Neuronal stem cell (in vitro differentiated cells): ENCODE data around the gene HCFC2.

Experiments
- DNase-seq: peaks from one replicate; pipeline ENCODE4 v3.0.0-alpha.2; 2013; ENCODE audit warnings: low spot score
- H2AFZ ChIP-seq: one replicate; pipeline ENCODE4 v1.6.1; 2013; ENCODE audit warnings: mild to moderate bottlenecking, low read length, inconsistent platforms
- H2AK5ac ChIP-seq: 2 replicates; pipeline ENCODE4 v1.6.1; 2013; ENCODE audit warnings: low read depth, mild to moderate bottlenecking, inconsistent platforms, low read length, moderate library complexity, mixed read lengths
- H2BK120ac ChIP-seq: 2 replicates; pipeline ENCODE4 v1.6.1; 2013; ENCODE audit warnings: low read depth, mild to moderate bottlenecking, inconsistent platforms, low read length, moderate library complexity, mixed read lengths
- H2BK12ac ChIP-seq: one replicate; pipeline ENCODE4 v1.6.1; 2013; ENCODE audit warnings: low read length, inconsistent platforms
- H2BK15ac ChIP-seq: 2 replicates; pipeline ENCODE4 v1.6.1; 2013; ENCODE audit warnings: mild to moderate bottlenecking, low read length, inconsistent platforms, mixed read lengths
- H2BK5ac ChIP-seq: one replicate; pipeline ENCODE4 v1.6.1; 2013; ENCODE audit warnings: inconsistent platforms, mild to moderate bottlenecking, low read length, moderate library complexity
- H3K14ac ChIP-seq: one replicate; pipeline ENCODE4 v1.6.1; 2013; ENCODE audit warnings: low read length, inconsistent platforms
- H3K18ac ChIP-seq: 2 replicates; pipeline ENCODE4 v1.6.1; 2013; ENCODE audit warnings: low read length, inconsistent platforms
- H3K23ac ChIP-seq: 2 replicates; pipeline ENCODE4 v1.6.1; 2013; ENCODE audit warnings: low read depth, mild to moderate bottlenecking, mixed read lengths, low read length, inconsistent platforms; ENCODE audit not compliant: poor library complexity
- H3K27ac ChIP-seq: replicated peaks from 3 replicates; pipeline ENCODE4 v1.5.1; 2013; ENCODE audit warnings: low read length, inconsistent platforms
- H3K27me3 ChIP-seq, 3 experiments: 2 replicates each; pipeline ENCODE4 v1.6.1; 2013; ENCODE audit warnings: low read length in 3 of 3, mild to moderate bottlenecking in 2 of 3, inconsistent platforms in 1 of 3, low read depth in 1 of 3, mixed read lengths in 1 of 3, moderate library complexity in 1 of 3; ENCODE audit not compliant: control insufficient read depth in 3 of 3, insufficient read depth in 3 of 3
- H3K36me3 ChIP-seq, 2 donors: replicated peaks in 1 of 2; 2 replicates each; pipeline ENCODE4 v1.6.1; 2013; ENCODE audit warnings: low read length in 2 of 2; ENCODE audit not compliant: control insufficient read depth in 2 of 2, insufficient read depth in 2 of 2
- H3K4ac ChIP-seq: 2 replicates; pipeline ENCODE4 v1.6.1; 2013; ENCODE audit warnings: inconsistent platforms, mild to moderate bottlenecking, low read length, moderate library complexity
- H3K4me1 ChIP-seq, 2 donors: 1 replicate in 1 of 2; 2 replicates in 1 of 2; pipeline ENCODE4 v1.6.1; 2013; ENCODE audit warnings: low read length in 2 of 2, low read depth in 1 of 2; ENCODE audit not compliant: control insufficient read depth in 2 of 2, insufficient read depth in 1 of 2
- H3K4me2 ChIP-seq: one replicate; pipeline ENCODE4 v1.6.1; 2013; ENCODE audit warnings: mild to moderate bottlenecking, low read length, inconsistent platforms; ENCODE audit not compliant: insufficient read depth, poor library complexity, severe bottlenecking
- H3K4me3 ChIP-seq, 2 donors: 2 replicates each; pipeline ENCODE4 v1.5.1; 2013; ENCODE audit warnings: low read length in 2 of 2, mild to moderate bottlenecking in 2 of 2, inconsistent platforms in 1 of 2, moderate library complexity in 1 of 2
- H3K79me1 ChIP-seq: one replicate; pipeline ENCODE4 v1.6.1; 2013; ENCODE audit warnings: low read depth, mild to moderate bottlenecking, inconsistent platforms, low read length, moderate library complexity
- H3K9ac ChIP-seq: one replicate; pipeline ENCODE4 v1.6.1; 2013; ENCODE audit warnings: mild to moderate bottlenecking, low read depth, low read length, inconsistent platforms; ENCODE audit not compliant: poor library complexity
- H3K9me3 ChIP-seq, 2 donors: replicated peaks in 1 of 2; 2 replicates each; pipeline versions ENCODE3 to v1.6.1; 2013; ENCODE audit warnings: low read length in 2 of 2, mild to moderate bottlenecking in 2 of 2, inconsistent platforms in 1 of 2, low read depth in 1 of 2, mixed read lengths in 1 of 2, moderate library complexity in 1 of 2; ENCODE audit not compliant: control insufficient read depth in 2 of 2, insufficient read depth in 1 of 2
- H4K8ac ChIP-seq: one replicate; pipeline ENCODE4 v1.6.1; 2013; ENCODE audit warnings: low read depth, mild to moderate bottlenecking, inconsistent platforms, low read length, moderate library complexity
- H4K91ac ChIP-seq: one replicate; pipeline ENCODE4 v1.6.1; 2013; ENCODE audit warnings: low read length, low read depth, mild to moderate bottlenecking, inconsistent platforms; ENCODE audit not compliant: poor library complexity
- WGBS, 2 donors: extraction: QIAGEN DNeasy Blood & Tissue Kit; methylation state at CpG; one replicate each; pipeline ENCODE4 v1.1.7; 2013; ENCODE audit warnings: missing lambda C conversion rate in 2 of 2, mixed read lengths in 1 of 2; ENCODE audit not compliant: insufficient read length in 2 of 2, insufficient replicate concordance in 1 of 2; ENCODE audit errors: extremely low coverage in 2 of 2; 5-methylcytosine and 5-hydroxymethylcytosine counted together

The HCFC2 gene

DNA sequence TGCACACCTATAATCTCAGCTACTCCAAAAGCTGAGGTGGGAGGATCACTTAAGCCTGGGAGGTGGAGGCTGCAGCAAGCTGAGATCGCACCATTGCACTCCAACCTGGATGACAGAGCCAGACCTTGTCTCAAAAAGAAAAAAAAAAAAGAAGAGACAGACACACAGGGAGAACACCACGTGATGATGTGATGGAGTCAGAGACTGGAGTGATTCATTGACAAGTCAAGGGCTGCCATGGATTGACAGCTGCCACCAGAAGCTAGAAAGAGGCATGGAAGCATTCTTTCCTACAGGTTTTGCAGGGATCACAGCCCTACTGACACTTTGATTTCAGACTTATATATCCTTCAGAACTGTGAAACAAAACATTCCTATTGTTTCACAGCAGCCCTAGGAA lies 3.5 kb upstream of the HCFC2 start:
- H3K27me3 ChIP-seq: peaks cover 0 to 9% (median 5%) of the 10 kb centered on the region in 3 experiments
- no peak overlapping the region for H2AK5ac ChIP-seq
- H3K36me3 ChIP-seq: no peaks in the 10 kb centered on the region

DNA sequence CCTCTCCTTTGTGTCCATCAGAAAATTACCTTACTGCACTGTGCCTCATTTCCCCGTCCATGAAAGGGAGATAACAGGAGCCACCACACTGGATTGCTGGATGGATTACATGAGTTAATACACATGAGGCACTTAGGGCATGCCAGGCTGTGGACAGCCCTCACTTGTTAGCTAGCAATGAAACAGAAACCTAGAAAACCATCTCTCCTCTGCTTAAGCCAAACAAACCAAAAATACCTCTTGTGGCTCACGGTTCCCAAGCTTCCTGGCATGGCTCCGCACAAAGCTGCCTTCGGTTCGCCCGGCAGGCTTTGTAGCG lies 660 bp upstream of the HCFC2 start:
- H3K9ac ChIP-seq: peak overlapping the region; percentile 72
- peak overlapping the region; percentile 100 for H2AFZ ChIP-seq
- peaks cover 4% of the 10 kb centered on the region for H3K79me1 ChIP-seq
- no peak overlapping the region for H4K8ac ChIP-seq
- no peak overlapping the region for H2BK15ac ChIP-seq
- DNase-seq: no peak
- no peak overlapping the region for H2BK5ac ChIP-seq
- H3K4me1 ChIP-seq: peaks cover 3 to 7% of the 10 kb centered on the region in 2 donors
- H4K91ac ChIP-seq: no peak overlapping the region
- H3K27ac ChIP-seq: no peak overlapping the region
- H3K4ac ChIP-seq: no peak overlapping the region
- WGBS, 2 donors: no CpG with 5 or more reads among the region's 7 CpGs
- H3K14ac ChIP-seq: no peak overlapping the region
- H3K9me3 ChIP-seq: no peaks in the 10 kb centered on the region
- peak overlapping the region; percentile 16 for H3K23ac ChIP-seq
- H3K27me3 ChIP-seq: peaks cover 0 to 9% (median 5%) of the 10 kb centered on the region in 3 experiments
- peak overlapping the region; percentile 79 to 91 for H3K4me3 ChIP-seq
- H3K18ac ChIP-seq: peak overlapping the region; percentile 66
- no peak overlapping the region for H2BK120ac ChIP-seq
- peak overlapping the region; percentile 46 for H2BK12ac ChIP-seq
- no peak overlapping the region for H2AK5ac ChIP-seq
- H3K4me2 ChIP-seq: peak overlapping the region; percentile 60
- peaks cover 0 to 6% of the 10 kb centered on the region in 2 donors for H3K36me3 ChIP-seq

More for the DNA sequence above, 3.5 kb upstream of the HCFC2 start:
- no peak overlapping the region for H3K4ac ChIP-seq
- peaks cover 5% of the 10 kb centered on the region for H3K79me1 ChIP-seq
- H2BK5ac ChIP-seq: no peak overlapping the region
- DNase-seq: no peak
- H3K4me3 ChIP-seq: no peak overlapping the region
- H3K27ac ChIP-seq: no peak overlapping the region
- no peak overlapping the region for H4K91ac ChIP-seq
- peaks cover 3 to 7% of the 10 kb centered on the region in 2 donors for H3K4me1 ChIP-seq
- WGBS, 2 donors: no CpG with 5 or more reads among the region's 2 CpGs
- H2BK12ac ChIP-seq: no peak overlapping the region
- H3K14ac ChIP-seq: no peak overlapping the region
- H3K23ac ChIP-seq: no peak overlapping the region
- no peak overlapping the region for H2AFZ ChIP-seq
- H3K18ac ChIP-seq: no peak overlapping the region
- H3K9me3 ChIP-seq: no peaks in the 10 kb centered on the region
- no peak overlapping the region for H3K4me2 ChIP-seq
- no peak overlapping the region for H2BK15ac ChIP-seq
- no peak overlapping the region for H2BK120ac ChIP-seq
- no peak overlapping the region for H3K9ac ChIP-seq
- no peak overlapping the region for H4K8ac ChIP-seq

DNA sequence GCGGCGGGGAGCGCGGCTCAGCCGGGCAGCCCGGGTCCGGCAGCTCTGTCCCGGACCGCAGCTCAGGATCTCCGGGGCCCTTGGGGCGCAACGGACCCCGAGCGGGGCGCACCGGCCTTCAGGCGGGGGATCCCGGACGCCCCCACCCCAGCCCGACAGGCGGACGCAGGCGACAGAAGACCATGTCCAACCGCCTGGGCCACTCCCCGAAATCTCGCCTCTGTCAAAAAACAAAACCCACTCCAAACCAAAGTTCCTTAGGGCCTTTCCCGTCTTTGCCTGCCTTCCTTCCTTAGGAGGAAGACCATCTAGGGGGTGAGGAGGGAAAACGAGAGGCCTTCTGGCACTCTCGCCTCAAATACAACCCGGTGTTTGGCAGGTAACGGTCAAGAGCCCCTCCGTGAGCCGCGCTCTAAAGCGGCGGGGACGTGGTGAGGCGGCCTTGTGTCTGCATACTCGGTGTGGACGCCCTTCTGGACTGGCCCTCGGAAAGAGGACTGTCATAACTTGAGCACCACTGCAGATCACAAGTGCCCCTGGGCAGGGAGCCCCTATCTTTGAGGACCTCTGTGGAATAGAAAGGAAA lies 604 bp downstream of the HCFC2 start:
- peak overlapping the region; percentile 79 to 91 for H3K4me3 ChIP-seq
- no peak overlapping the region for H2BK12ac ChIP-seq
- H3K79me1 ChIP-seq: peaks cover 4% of the 10 kb centered on the region
- peak overlapping the region; percentile 82 for H2BK5ac ChIP-seq
- peak overlapping the region; percentile 100 for H2AFZ ChIP-seq
- no peak overlapping the region for H2BK120ac ChIP-seq
- no peak overlapping the region for H2BK15ac ChIP-seq
- peaks cover 0 to 7% (median 5%) of the 10 kb centered on the region in 3 experiments for H3K27me3 ChIP-seq
- H3K9me3 ChIP-seq: no peaks in the 10 kb centered on the region
- peak overlapping the region; percentile 72 for H3K9ac ChIP-seq
- H3K4me1 ChIP-seq: peaks cover 3 to 7% of the 10 kb centered on the region in 2 donors
- H2AK5ac ChIP-seq: no peak overlapping the region
- no peak overlapping the region for H3K4ac ChIP-seq
- H4K8ac ChIP-seq: no peak overlapping the region
- no peak overlapping the region for H4K91ac ChIP-seq
- no peak overlapping the region for H3K27ac ChIP-seq
- no peak overlapping the region for H3K14ac ChIP-seq
- peak overlapping the region; percentile 8 for H3K23ac ChIP-seq
- peak overlapping the region; percentile 100 for H3K4me2 ChIP-seq
- no CpG with 5 or more reads among the region's 41 CpGs for WGBS, 2 donors
- H3K36me3 ChIP-seq: peaks cover 0 to 6% of the 10 kb centered on the region in 2 donors
- DNase-seq: peak; percentile 24
- H3K18ac ChIP-seq: no peak overlapping the region

DNA sequence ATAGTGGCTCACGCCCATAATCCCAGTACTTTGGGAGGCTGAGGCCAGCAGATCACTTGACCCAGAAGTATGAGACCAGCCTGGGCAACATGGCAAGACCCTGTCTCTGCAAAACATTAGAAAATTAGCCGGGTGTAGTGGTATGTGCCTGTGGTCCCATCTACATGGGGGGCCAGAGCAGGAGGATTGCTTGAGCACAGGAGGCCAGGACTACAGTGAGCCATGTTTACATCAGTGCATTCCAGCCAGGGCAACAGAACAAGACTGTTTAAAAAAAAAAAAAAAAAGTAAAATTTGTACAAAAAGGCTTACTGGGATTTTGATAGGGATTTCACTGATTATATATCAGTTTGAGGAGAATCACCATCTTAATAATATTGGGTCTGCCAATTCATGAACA lies 7.8 kb downstream of the HCFC2 start:
- H2BK15ac ChIP-seq: no peak overlapping the region

More for the DNA sequence above, 7.8 kb downstream of the HCFC2 start:
- H4K8ac ChIP-seq: no peak overlapping the region
- H3K4me3 ChIP-seq: no peak overlapping the region
- H2BK5ac ChIP-seq: no peak overlapping the region
- no peaks in the 10 kb centered on the region for H3K4me1 ChIP-seq
- no peak for DNase-seq
- H3K23ac ChIP-seq: no peak overlapping the region
- no peak overlapping the region for H3K4ac ChIP-seq
- no peak overlapping the region for H2BK120ac ChIP-seq
- no peaks in the 10 kb centered on the region for H3K27me3 ChIP-seq
- H4K91ac ChIP-seq: no peak overlapping the region
- no peak overlapping the region for H2BK12ac ChIP-seq
- H2AK5ac ChIP-seq: no peak overlapping the region
- H3K4me2 ChIP-seq: no peak overlapping the region
- no peak overlapping the region for H2AFZ ChIP-seq
- H3K27ac ChIP-seq: no peak overlapping the region
- no CpG with 5 or more reads among the region's 2 CpGs for WGBS, 2 donors
- H3K14ac ChIP-seq: no peak overlapping the region
- H3K18ac ChIP-seq: no peak overlapping the region
- H3K79me1 ChIP-seq: no peaks in the 10 kb centered on the region
- H3K9me3 ChIP-seq: no peaks in the 10 kb centered on the region
- peaks cover 0 to 9% of the 10 kb centered on the region in 2 donors for H3K36me3 ChIP-seq
- no peak overlapping the region for H3K9ac ChIP-seq
